Adipocyte (in vitro differentiated cells): Measurements from ENCODE around the gene RAPGEFL1.
"Not testable (repeated sequence)": the region's sequence is repeated elsewhere in the genome, so short reads cannot be mapped to it uniquely, and the experiment has no call there.

Experiments
- DNase-seq: peaks from one replicate; pipeline ENCODE4 v3.0.0-alpha.2; 2015; ENCODE audit warnings: low read depth
- H3K27me3 ChIP-seq: replicated peaks from 2 replicates; pipeline ENCODE4 v1.7.0; 2013; ENCODE audit warnings: mild to moderate bottlenecking, low read length, moderate library complexity; ENCODE audit not compliant: control insufficient read depth, insufficient read depth
- H3K36me3 ChIP-seq: 2 replicates; pipeline ENCODE4 v1.7.0; 2013; ENCODE audit warnings: low read length, mild to moderate bottlenecking, moderate library complexity; ENCODE audit not compliant: control insufficient read depth, insufficient read depth, severe bottlenecking
- H3K4me1 ChIP-seq: 2 replicates; pipeline ENCODE4 v1.7.0; 2013; ENCODE audit warnings: mild to moderate bottlenecking, low read length, moderate library complexity; ENCODE audit not compliant: control insufficient read depth, insufficient read depth
- H3K4me3 ChIP-seq: 2 replicates; pipeline ENCODE4 v1.7.0; 2013; ENCODE audit warnings: mild to moderate bottlenecking, low read length, moderate library complexity
- H3K9ac ChIP-seq: 2 replicates; pipeline ENCODE4 v1.7.0; 2013; ENCODE audit warnings: mild to moderate bottlenecking, low read length, moderate library complexity
- H3K9me3 ChIP-seq: 2 replicates; pipeline ENCODE4 v1.7.0; 2013; ENCODE audit warnings: mild to moderate bottlenecking, low read length, moderate library complexity; ENCODE audit not compliant: control insufficient read depth

Gene RAPGEFL1, protein sequence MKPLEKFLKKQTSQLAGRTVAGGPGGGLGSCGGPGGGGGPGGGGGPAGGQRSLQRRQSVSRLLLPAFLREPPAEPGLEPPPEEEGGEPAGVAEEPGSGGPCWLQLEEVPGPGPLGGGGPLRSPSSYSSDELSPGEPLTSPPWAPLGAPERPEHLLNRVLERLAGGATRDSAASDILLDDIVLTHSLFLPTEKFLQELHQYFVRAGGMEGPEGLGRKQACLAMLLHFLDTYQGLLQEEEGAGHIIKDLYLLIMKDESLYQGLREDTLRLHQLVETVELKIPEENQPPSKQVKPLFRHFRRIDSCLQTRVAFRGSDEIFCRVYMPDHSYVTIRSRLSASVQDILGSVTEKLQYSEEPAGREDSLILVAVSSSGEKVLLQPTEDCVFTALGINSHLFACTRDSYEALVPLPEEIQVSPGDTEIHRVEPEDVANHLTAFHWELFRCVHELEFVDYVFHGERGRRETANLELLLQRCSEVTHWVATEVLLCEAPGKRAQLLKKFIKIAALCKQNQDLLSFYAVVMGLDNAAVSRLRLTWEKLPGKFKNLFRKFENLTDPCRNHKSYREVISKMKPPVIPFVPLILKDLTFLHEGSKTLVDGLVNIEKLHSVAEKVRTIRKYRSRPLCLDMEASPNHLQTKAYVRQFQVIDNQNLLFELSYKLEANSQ

DNA sequence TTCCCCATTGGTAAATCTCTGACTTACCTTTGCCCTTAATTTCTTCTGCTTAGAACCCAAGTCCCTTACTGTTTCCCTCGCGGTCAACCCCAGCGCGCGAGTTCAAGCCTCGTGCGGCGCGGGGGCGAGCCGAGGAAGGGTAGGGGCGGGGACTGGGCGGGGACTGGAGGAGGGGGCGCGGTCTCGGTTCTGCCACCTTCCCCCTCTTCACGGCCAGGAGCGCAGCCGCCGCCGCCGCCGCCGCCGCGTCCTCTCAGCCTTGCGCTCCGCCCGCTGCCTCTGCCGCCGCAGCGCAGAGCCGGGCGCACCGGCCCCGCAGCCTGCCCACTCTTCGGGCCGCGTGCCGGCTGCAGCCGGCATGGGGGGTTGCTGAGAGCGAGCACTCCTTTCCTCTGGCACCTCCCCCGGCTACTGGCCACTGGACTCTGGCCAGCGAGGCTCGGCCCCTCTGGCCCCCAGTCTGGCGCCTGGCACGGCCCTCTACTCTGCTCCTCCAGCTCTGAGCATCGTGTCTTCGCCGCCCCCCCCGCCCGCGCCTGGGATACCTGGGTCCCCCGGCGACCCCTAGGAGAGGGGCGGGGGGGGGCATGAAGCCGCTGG lies at the start of gene RAPGEFL1:
Gene RAPGEFL1, plus strand, starts transcription at position 196 of the 600 bp plus-strand sequence. Its CDS starts 392 bp downstream, at position 588.
- no peaks in the 10 kb centered on the region for H3K9me3 ChIP-seq
- H3K27me3 ChIP-seq: no peaks in the 10 kb centered on the region
- peak within 1 kb of the TSS; percentile 56 for H3K9ac ChIP-seq
- peaks cover 30% of the 10 kb centered on the region for H3K36me3 ChIP-seq
- peak; percentile 79 for DNase-seq
- peak within 1 kb of the TSS; percentile 59 for H3K4me3 ChIP-seq
- peaks cover 4% of the 10 kb centered on the region for H3K4me1 ChIP-seq

DNA sequence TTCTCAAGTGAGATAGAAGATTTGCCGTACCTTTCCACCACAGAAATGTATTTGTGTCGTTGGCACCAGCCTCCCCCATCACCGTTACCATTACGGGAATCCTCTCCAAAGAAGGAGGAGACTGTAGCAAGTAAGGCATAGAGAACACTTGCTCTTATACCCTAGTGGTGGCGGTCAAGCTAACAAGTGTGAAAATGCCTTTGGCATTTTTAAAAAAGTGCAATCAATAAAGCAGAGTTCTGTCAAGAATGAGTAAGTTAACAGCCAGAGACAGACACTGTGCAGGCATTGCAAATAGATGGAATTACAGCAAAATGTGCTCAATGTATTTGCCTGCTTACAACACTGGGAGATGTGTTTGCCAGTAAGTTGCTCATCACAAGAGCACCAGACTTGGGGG lies 47.8 kb upstream of the RAPGEFL1 start:
- H3K27me3 ChIP-seq: no peaks in the 10 kb centered on the region
- no peaks in the 10 kb centered on the region for H3K9me3 ChIP-seq
- H3K4me3 ChIP-seq: no peak overlapping the region
- no peak for DNase-seq
- H3K9ac ChIP-seq: peak overlapping the region; percentile 6
- peaks cover 27% of the 10 kb centered on the region for H3K4me1 ChIP-seq
- H3K36me3 ChIP-seq: peaks cover 85% of the 10 kb centered on the region

DNA sequence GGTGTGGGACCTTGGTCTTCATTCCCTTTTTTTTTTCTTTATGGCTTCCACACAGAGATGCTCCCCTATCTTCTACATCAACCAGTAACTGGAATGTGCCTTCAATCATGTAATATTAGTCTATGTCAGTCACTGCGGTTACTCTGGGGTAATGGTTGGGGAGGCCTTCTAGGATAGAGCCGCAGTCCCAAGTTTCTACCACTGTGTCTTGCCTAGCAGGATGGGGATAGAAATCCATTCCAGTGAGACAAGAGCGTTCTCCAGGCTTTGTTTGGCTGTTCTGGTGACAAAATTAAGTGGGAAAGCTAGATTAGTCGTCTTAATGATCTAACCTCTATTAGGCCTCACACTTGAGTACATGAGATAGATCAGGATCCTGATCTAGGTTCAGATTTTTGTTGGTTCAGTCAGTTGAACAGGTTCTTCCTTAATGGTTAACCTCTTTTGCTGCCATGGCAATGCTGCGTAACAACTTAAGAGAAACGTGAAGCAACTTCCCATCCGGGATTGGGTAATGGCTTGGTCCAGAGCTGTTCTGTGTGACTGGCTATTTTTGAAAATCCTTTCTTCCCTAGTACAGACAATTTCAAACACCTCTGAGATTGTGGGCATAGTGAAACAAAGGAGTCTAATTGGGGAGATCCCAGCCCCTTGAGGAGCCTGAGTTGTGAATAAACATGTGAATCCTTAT lies 46.8 kb upstream of the RAPGEFL1 start:
- Histone ChIP-seq H3K4me3 (no peak overlapping the region), H3K36me3 (peaks cover 95% of the 10 kb centered on the region), H3K4me1 (peaks cover 17% of the 10 kb centered on the region), H3K27me3 (no peaks in the 10 kb centered on the region), H3K9me3 (no peaks in the 10 kb centered on the region), H3K9ac (no peak overlapping the region)
- DNase-seq: no peak

DNA sequence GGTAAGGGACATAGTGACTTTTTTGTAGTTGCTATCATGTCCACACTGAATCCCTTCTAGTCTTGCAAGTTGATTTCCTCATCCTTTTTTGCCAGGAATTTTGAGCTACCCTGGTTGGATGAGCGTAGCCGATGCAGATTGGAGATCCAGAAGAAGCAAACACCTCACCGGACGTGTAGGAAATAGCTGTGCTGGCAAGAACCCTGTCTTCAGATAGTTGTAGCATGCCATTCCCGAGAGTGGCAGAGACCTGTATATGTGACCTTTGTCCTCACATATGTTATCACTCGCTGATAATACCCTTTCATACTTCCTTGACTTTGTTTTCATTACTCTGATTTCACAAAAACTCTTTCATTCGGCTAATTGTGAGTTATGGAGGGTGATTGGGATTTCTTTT lies 43.1 kb upstream of the RAPGEFL1 start:
- H3K4me3 ChIP-seq: no peak overlapping the region
- peaks cover 82% of the 10 kb centered on the region for H3K36me3 ChIP-seq
- H3K27me3 ChIP-seq: no peaks in the 10 kb centered on the region
- H3K4me1 ChIP-seq: peaks cover 13% of the 10 kb centered on the region
- H3K9me3 ChIP-seq: no peaks in the 10 kb centered on the region
- peak overlapping the region; percentile 13 for H3K9ac ChIP-seq
- DNase-seq: no peak

DNA sequence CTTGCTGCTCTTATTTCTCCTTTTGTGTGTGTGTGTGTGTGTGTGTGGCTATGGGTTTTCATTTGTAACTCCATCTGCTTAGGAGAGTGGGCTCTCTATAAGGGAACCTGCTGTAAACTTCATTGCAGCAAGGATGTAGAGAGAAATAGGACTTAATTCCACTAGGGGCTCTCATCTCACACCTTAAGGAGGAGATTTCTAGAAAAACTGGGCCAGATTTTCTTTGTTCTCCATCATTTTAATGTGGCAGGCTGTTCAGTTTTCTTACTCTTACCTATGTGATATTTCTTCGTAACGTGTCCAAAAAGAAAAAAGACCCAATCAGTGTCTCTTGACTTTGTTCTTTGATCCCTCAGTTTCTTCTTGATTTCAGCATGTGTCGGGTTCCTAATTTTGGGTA lies 41.5 kb upstream of the RAPGEFL1 start:
- no peak overlapping the region for H3K9ac ChIP-seq
- no peaks in the 10 kb centered on the region for H3K9me3 ChIP-seq
- H3K4me1 ChIP-seq: peaks cover 17% of the 10 kb centered on the region
- DNase-seq: no peak
- no peak overlapping the region for H3K4me3 ChIP-seq
- H3K27me3 ChIP-seq: no peaks in the 10 kb centered on the region
- peaks cover 66% of the 10 kb centered on the region for H3K36me3 ChIP-seq

DNA sequence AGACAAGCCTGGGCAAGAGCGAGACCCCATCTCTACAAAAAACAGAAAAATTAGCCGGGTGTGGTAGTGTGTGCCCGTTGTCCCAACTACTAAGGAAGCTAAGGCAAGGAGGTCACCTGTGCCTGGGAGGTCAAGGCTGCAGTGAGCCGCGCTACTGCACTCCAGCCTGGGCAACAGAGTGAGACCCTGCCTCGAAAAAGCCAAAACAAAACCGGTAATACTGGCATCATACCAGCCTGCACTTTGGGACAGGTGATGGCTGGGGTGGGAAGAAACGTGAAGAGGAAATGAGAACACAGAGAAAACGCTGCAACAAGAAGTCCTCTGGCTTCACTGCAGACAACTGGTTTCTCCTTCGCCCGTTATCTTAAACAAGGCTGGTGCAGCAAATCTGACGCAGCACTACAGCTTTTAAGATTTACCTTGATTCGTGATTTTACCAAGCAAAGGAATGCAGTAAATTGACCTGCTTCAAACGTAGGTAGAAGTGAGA lies 37.7 kb upstream of the RAPGEFL1 start:
- Histone ChIP-seq H3K4me1 (peaks cover 21% of the 10 kb centered on the region), H3K36me3 (peaks cover 43% of the 10 kb centered on the region), H3K9me3 (no peaks in the 10 kb centered on the region), H3K9ac (peak overlapping the region; percentile 88), H3K4me3 (peak overlapping the region; percentile 84), H3K27me3 (no peaks in the 10 kb centered on the region)
- no peak for DNase-seq

DNA sequence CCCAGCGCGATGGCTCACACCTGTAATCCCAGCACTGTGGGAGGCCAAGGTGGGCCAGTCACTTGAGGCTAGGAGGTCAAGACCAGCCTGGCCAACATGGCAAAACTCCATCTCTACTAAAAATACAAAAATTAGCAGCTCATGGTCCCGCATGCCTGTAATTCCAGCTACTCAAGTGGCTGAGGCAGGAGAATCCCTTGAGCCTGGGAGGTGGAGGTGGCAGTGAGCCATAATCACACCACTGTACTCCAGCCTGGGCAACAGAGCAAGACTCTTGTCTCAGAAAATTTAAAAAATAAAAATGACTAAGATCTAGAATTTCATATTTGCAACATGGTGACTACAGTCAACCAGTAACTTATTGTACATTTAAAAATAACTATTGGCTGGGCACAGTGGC lies 34.1 kb upstream of the RAPGEFL1 start:
- not testable (repeated sequence) for H3K4me3 ChIP-seq, H3K9ac ChIP-seq, H3K9me3 ChIP-seq, H3K27me3 ChIP-seq, DNase-seq
- Histone ChIP-seq H3K4me1 (peaks cover 21% of the 10 kb centered on the region), H3K36me3 (peaks cover 34% of the 10 kb centered on the region)

DNA sequence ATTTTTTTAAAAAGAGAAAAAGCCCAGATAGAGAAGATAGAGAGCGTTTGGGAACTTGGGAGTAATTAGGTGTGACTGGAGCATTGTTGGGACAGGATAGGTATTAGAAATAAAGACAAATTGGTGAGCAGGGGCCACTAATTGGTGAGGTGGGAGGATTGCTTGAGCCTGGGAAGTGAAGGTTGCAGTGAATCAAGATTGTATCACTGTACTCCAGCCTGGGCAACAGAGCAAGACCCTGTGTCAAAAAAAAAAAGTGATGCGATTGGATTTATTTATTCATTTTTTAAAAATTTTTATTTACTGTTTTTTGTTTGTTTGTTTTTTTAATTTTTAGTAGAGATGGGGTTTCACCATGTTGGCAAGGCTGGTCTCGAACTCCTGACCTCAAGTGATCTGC lies 31.8 kb upstream of the RAPGEFL1 start:
- DNase-seq: no peak
- Histone ChIP-seq H3K27me3 (no peaks in the 10 kb centered on the region), H3K9me3 (no peaks in the 10 kb centered on the region), H3K4me1 (peaks cover 16% of the 10 kb centered on the region), H3K36me3 (peaks cover 47% of the 10 kb centered on the region), H3K4me3 (no peak overlapping the region), H3K9ac (no peak overlapping the region)

DNA sequence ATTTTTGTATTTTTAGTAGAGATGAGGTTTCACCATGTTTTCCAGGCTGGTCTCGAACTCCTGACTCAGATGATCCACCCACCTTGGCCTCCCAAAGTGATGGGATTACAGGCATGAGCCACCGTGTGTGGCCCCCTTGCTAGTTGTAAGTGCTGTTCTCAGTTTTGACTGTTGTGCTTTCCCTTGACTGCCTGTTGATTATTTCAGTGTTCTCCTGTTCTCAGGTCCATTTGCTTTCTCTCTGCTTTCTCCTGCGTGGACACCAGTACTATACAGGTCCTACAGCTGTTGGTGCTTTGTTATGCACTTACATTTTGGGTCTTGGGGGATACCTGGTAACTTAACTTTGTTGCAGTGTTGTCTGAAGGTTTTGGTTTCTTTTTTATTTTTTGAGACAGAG lies 28.7 kb upstream of the RAPGEFL1 start:
- no peaks in the 10 kb centered on the region for H3K9me3 ChIP-seq
- DNase-seq: no peak
- H3K4me3 ChIP-seq: no peak overlapping the region
- peaks cover 59% of the 10 kb centered on the region for H3K36me3 ChIP-seq
- no peaks in the 10 kb centered on the region for H3K27me3 ChIP-seq
- H3K9ac ChIP-seq: peak overlapping the region; percentile 10
- H3K4me1 ChIP-seq: peaks cover 6% of the 10 kb centered on the region

DNA sequence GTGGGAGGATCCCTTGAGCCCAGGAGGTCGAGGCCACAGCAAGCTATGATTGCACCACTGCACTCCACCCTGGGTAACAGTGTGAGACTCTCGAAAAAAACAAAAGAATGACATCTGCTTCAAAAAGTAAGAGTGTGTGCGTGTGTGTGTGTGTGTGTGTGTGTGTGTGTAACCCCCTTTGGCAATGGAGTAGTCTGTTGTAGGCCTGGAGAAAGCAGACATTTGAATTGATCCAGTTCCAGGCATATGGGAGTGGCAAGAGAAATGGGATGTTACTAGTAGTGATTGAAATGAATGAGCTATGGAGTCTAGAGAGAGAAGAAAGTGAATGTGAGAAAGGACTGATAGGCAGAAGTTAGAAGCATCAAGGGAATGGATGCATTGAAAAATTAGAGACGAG lies 27.0 kb upstream of the RAPGEFL1 start:
- H3K4me1 ChIP-seq: peaks cover 6% of the 10 kb centered on the region
- H3K9me3 ChIP-seq: no peaks in the 10 kb centered on the region
- no peaks in the 10 kb centered on the region for H3K27me3 ChIP-seq
- no peak for DNase-seq
- H3K9ac ChIP-seq: no peak overlapping the region
- H3K36me3 ChIP-seq: peaks cover 70% of the 10 kb centered on the region
- no peak overlapping the region for H3K4me3 ChIP-seq
